ENCODE data around the gene CAGE1. TPM values are rescaled to one million over a fixed set of nuclear protein-coding genes. Genes with fewer than 3 reads are reported as not detected.

The CAGE1 gene
- total and polyA plus RNA-seq, 2 donors (not counting 3 experiments of a cell fraction or from before 2014, with no cell fraction given): not detected

DNA sequence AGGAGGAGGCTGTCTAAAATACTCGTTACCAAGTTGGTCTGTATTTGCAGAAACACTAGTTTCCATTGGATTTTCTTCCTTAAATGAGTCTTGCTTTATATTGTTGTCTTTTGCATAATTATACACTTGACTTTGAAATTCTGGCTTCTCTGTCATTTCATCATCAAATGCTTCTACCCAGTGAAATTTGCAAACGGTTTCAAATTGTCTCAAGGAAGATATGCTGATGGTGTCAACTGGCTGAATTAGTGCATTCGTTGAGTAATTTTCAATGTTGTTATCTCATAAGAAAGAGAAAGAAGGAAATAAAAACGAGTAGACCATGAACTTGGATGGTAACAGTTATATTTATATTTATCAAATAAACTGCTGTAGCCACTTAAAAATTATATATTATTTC lies 10.8 kb downstream of the CAGE1 start:
- ChIA-PET POLR2A (no interaction called here), CTCF (no interaction called here)
- H3K27ac ChIP-seq (ENCODE audit: insufficient read depth, low read depth, low read length): no peak overlapping the region
- BruUV-seq (replicated peaks): no TSS peak
- no peaks in the 10 kb centered on the region for H4K20me1 ChIP-seq (replicated peaks; ENCODE audit: control insufficient read depth, extremely low read depth, insufficient read depth, low read length)
- no peaks in the 10 kb centered on the region for H3K36me3 ChIP-seq (ENCODE audit: control insufficient read depth in 2 of 2, extremely low read depth in 1 of 2, insufficient read depth in 2 of 2, low read length in 2 of 2)
- peaks cover 0 to 8% of the 10 kb centered on the region in 2 experiments for H3K27me3 ChIP-seq (ENCODE audit: control insufficient read depth in 2 of 2, insufficient read depth in 2 of 2, low read length in 2 of 2)
- no peaks in the 10 kb centered on the region for H3K4me1 ChIP-seq (ENCODE audit: control insufficient read depth, extremely low read depth, insufficient read depth, low read length)
- H2AFZ ChIP-seq (ENCODE audit: low read depth, low read length): no peak overlapping the region
- DNase-seq (ENCODE audit: low read depth, low spot score) (no peak), FAIRE-seq (no peak)
- H3K9me3 ChIP-seq (replicated peaks; ENCODE audit: control insufficient read depth, insufficient read depth, low read length): no peaks in the 10 kb centered on the region
- no peak overlapping the region for H3K4me2 ChIP-seq (ENCODE audit: insufficient read depth, low read length)
- no peaks in the 10 kb centered on the region for H3K79me2 ChIP-seq (ENCODE audit: control insufficient read depth, insufficient read depth, low read length)
- H3K4me3 ChIP-seq (replicated peaks in 1 of 3; ENCODE audit: insufficient read depth in 1 of 3, low read depth in 1 of 3, low read length in 3 of 3): no peak overlapping the region
- H3K9me1 ChIP-seq (replicated peaks; ENCODE audit: control insufficient read depth, extremely low read depth, insufficient read depth, low read length): no peaks in the 10 kb centered on the region
- no peak overlapping the region for H3K9ac ChIP-seq (replicated peaks; ENCODE audit: extremely low read depth, insufficient read depth, low read length)
- intact Hi-C loops (cut with micrococcal nuclease) (no loop called here), dilution Hi-C loops (cut with MboI; ENCODE audit: extremely low pct_ligation_motif_present, low sequenced_read_pairs) (no loop called here)
- TF ChIP-seq MYC (IDR thresholded peaks at IDR 0.05; ENCODE audit: low read depth, low read length) (no peak), POLR2AphosphoS5 (IDR thresholded peaks at IDR 0.05; ENCODE audit: insufficient read depth, low read depth, low read length) (no peak), POLR2A (IDR thresholded peaks at IDR 0.05; ENCODE audit: low read depth, low read length) (no peak), GATA2 (IDR thresholded peaks at IDR 0.05; ENCODE audit: insufficient read depth, insufficient read length, low read depth, low read length) (no peak), EZH2 (IDR thresholded peaks at IDR 0.05; ENCODE audit: borderline replicate concordance, low read depth, low read length, severe bottlenecking) (no peak), FOS (IDR thresholded peaks at IDR 0.05; ENCODE audit: borderline replicate concordance, insufficient read depth, low read length) (no peak), JUN (IDR thresholded peaks at IDR 0.05; ENCODE audit: borderline replicate concordance, insufficient read depth, insufficient read length, low read depth) (no peak)
- TF ChIP-seq, protein P1, sequence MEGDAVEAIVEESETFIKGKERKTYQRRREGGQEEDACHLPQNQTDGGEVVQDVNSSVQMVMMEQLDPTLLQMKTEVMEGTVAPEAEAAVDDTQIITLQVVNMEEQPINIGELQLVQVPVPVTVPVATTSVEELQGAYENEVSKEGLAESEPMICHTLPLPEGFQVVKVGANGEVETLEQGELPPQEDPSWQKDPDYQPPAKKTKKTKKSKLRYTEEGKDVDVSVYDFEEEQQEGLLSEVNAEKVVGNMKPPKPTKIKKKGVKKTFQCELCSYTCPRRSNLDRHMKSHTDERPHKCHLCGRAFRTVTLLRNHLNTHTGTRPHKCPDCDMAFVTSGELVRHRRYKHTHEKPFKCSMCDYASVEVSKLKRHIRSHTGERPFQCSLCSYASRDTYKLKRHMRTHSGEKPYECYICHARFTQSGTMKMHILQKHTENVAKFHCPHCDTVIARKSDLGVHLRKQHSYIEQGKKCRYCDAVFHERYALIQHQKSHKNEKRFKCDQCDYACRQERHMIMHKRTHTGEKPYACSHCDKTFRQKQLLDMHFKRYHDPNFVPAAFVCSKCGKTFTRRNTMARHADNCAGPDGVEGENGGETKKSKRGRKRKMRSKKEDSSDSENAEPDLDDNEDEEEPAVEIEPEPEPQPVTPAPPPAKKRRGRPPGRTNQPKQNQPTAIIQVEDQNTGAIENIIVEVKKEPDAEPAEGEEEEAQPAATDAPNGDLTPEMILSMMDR (IDR thresholded peaks at IDR 0.05; ENCODE audit: extremely low read depth in 1 of 2, insufficient read depth in 1 of 2, low read depth in 1 of 2, low read length in 2 of 2): no peak
- TF ChIP-seq, protein P2, sequence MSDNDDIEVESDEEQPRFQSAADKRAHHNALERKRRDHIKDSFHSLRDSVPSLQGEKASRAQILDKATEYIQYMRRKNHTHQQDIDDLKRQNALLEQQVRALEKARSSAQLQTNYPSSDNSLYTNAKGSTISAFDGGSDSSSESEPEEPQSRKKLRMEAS (IDR thresholded peaks at IDR 0.05; ENCODE audit: insufficient read depth, insufficient read length): no peak

All from endothelial cell of umbilical vein (primary cell).